K562 (cell line): ENCODE results near the gene APOA1. TPM values are rescaled to one million over a fixed set of nuclear protein-coding genes. Genes with fewer than 3 reads are reported as not detected.

Experiments used
- CBFA2T3 ChIP-seq: fragments of 450-650 bp; IDR thresholded peaks from 2 replicates; pipeline ENCODE4 v1.6.1; 2017
- E2F4 ChIP-seq: sonication (generic); formaldehyde crosslinking; IDR thresholded peaks from 2 replicates; pipeline ENCODE4 v1.8.0; 2022; ENCODE audit warnings: mild to moderate bottlenecking, low read depth, missing genetic modification reagents
- ESRRA ChIP-seq: fragments of 450-650 bp; IDR thresholded peaks from 2 replicates; pipeline ENCODE4 v1.6.1; 2014; ENCODE audit warnings: low read depth, mild to moderate bottlenecking, moderate library complexity, borderline replicate concordance
- ETS1 ChIP-seq: conservative IDR thresholded peaks from 2 replicates; pipeline ENCODE4 v1.6.1; 2011; ENCODE audit warnings: low read depth, mild to moderate bottlenecking, low read length; ENCODE audit not compliant: control insufficient read depth
- ETV1 ChIP-seq: fragments of 450-650 bp; conservative IDR thresholded peaks from 2 replicates; pipeline ENCODE4 v1.6.1; 2016; ENCODE audit warnings: missing genetic modification characterization, control low read depth, low read depth, missing compliant biosample characterization
- HDAC1 ChIP-seq, 2 experiments: fragments of 450-650 bp; IDR thresholded peaks; 2 replicates each; pipeline ENCODE4 v1.6.1; 2016 to 2017; ENCODE audit warnings: inconsistent platforms in 1 of 2, mild to moderate bottlenecking in 1 of 2, moderate library complexity in 1 of 2
- JUN ChIP-seq, 2 experiments: sonication (generic) in 1 of 2; formaldehyde crosslinking in 1 of 2; IDR thresholded peaks; 2 replicates each; pipeline versions ENCODE4 v1.6.1 to v1.8.0; 2012 to 2022; ENCODE audit warnings: borderline replicate concordance in 2 of 2, mild to moderate bottlenecking in 2 of 2, improper control_type of control experiment in 1 of 2, low read depth in 1 of 2, low read length in 1 of 2, missing genetic modification reagents in 1 of 2
- MEIS2 ChIP-seq: fragments of 450-650 bp; IDR thresholded peaks from 2 replicates; pipeline ENCODE4 v1.6.1; 2014; ENCODE audit warnings: mild to moderate bottlenecking; ENCODE audit not compliant: partially characterized antibody
- RAD21 ChIP-seq, 2 experiments: fragments of 250-450 bp in 1 of 2; fragments of 450-650 bp in 1 of 2; sonication (Bioruptor Pico) in 1 of 2; formaldehyde crosslinking in 1 of 2; IDR thresholded peaks in 1 of 2; conservative IDR thresholded peaks in 1 of 2; 2 replicates each; pipeline versions ENCODE4 v1.4.0 to v1.8.0; 2020 to 2022; ENCODE audit warnings: mild to moderate bottlenecking in 2 of 2, moderate library complexity in 1 of 2
- RB1 ChIP-seq: fragments of 450-650 bp; IDR thresholded peaks from 2 replicates; pipeline ENCODE4 v1.6.1; 2017; ENCODE audit warnings: low read depth, mild to moderate bottlenecking
- RCOR1 ChIP-seq, 2 experiments: IDR thresholded peaks; 2 replicates each; pipeline ENCODE4 v1.6.1; 2012; ENCODE audit warnings: low read depth in 2 of 2, low read length in 2 of 2, borderline replicate concordance in 1 of 2, improper control_type of control experiment in 1 of 2
- SMARCC2 ChIP-seq: fragments of 450-650 bp; IDR thresholded peaks from 2 replicates; pipeline ENCODE4 v1.6.1; 2017; ENCODE audit warnings: antibody characterized with exemption, moderate library complexity, mild to moderate bottlenecking, low read depth
- SMC3 ChIP-seq: conservative IDR thresholded peaks from 2 replicates; pipeline ENCODE4 v1.6.1; 2011; ENCODE audit warnings: low read depth, low read length, improper control_type of control experiment; ENCODE audit not compliant: insufficient read depth
- ZKSCAN1 ChIP-seq: fragments of 150-350 bp; IDR thresholded peaks from 2 replicates; pipeline ENCODE4 v1.6.1; 2016; ENCODE audit warnings: low read depth, low read length
- ZNF133 ChIP-seq: fragments of 250-450 bp; sonication (Bioruptor Pico); IDR thresholded peaks from 2 replicates; pipeline ENCODE4 v1.4.0; 2020; ENCODE audit warnings: mild to moderate bottlenecking
- ZNF253 ChIP-seq: fragments of 250-450 bp; sonication (Bioruptor Pico); conservative IDR thresholded peaks from 2 replicates; pipeline ENCODE4 v1.6.1; 2021; ENCODE audit warnings: mild to moderate bottlenecking
- polyA plus RNA-seq, 8 experiments: library from polyadenylated mRNA; depleted of rRNA in 4 of 8; stranded (reverse) in 5 of 8; unstranded in 3 of 8; fragments of >200 nt; fragmentation: Nextera tagmentation in 2 of 8; fragmentation: Illumina TruSeq in 1 of 8; extraction: Ambion mirVana in 2 of 8; extraction: Trizol in 1 of 8; gene quantifications; 2 replicates each; pipeline versions ENCODE4 v1.2.1 to v1.2.3, GENCODE V29; 2011 to 2014; ENCODE audit warnings: inconsistent platforms in 1 of 8, missing spikeins in 1 of 8
- total RNA-seq, 7 experiments: library from RNA; depleted of rRNA in 6 of 7; stranded (reverse); fragments of >200 nt in 6 of 7; fragmentation: Illumina TruSeq in 2 of 7; extraction: Trizol in 2 of 7; gene quantifications; 2 replicates each; pipeline versions ENCODE4 v1.2.1 to v1.2.3, GENCODE V29; 2011 to 2021; ENCODE audit warnings: low replicate concordance in 1 of 7

APOA1 gene
- total and polyA plus RNA-seq, 9 of the 15 experiments (the other 6 are each of a cell fraction or from before 2014, with no cell fraction given) = 1.8 TPM; not detected in 8

GRCh38 chr11:116835791-116836631 lies 1.4 kb downstream of the APOA1 start (continued):
- peak; percentile 50 to 81 for TF ChIP-seq RAD21 (CRISPR knock-in tag; conservative IDR thresholded peaks at IDR 0.05 in 1 of 2, IDR thresholded peaks at IDR 0.05 in 1 of 2)
- no peak for TF ChIP-seq ETV1
- TF ChIP-seq ZKSCAN1 = 0 out of 2 replicates have a peak, but pooled peaks have one; percentile 44
- no peak; the same call in 1 of the 2 replicates for TF ChIP-seq ETS1
- TF ChIP-seq MEIS2 = peak; percentile 25
- peak; percentile 95 for TF ChIP-seq RB1
- TF ChIP-seq JUN (IDR thresholded peaks at IDR 0.05; ENCODE audit: borderline replicate concordance, low read depth, low read length) = peak; percentile 36; the same call in 1 of the 2 replicates
- no peak for TF ChIP-seq JUN (CRISPR knock-in tag; IDR thresholded peaks at IDR 0.05; ENCODE audit: borderline replicate concordance)
- no peak for TF ChIP-seq ZNF133 (CRISPR knock-in tag)
- TF ChIP-seq HDAC1 (IDR thresholded peaks at IDR 0.05) = peak in 1 of 2 experiments; percentile 32; a peak in 1 of 4 replicates
- no peak for TF ChIP-seq ZNF253
- TF ChIP-seq SMARCC2 = no peak
- peak; percentile 74 for TF ChIP-seq SMC3
- TF ChIP-seq ESRRA = peak; percentile 54; the same call in 1 of the 2 replicates
- peak in 1 of 2 experiments; percentile 42; a peak in 1 of 4 replicates for TF ChIP-seq RCOR1 (IDR thresholded peaks at IDR 0.05; ENCODE audit: borderline replicate concordance in 1 of 2, low read depth in 2 of 2, low read length in 2 of 2)
- TF ChIP-seq E2F4 (CRISPR knock-in tag) = 0 out of 2 replicates have a peak, but pooled peaks have one; percentile 30
- TF ChIP-seq CBFA2T3 = no peak
